Effector memory CD4-positive, alpha-beta T cell (primary cell): Measurements from ENCODE around the gene KCNIP4.

Source experiments
- DNase-seq, 3 donors: peaks; one replicate each; pipeline ENCODE4 v3.0.0-alpha.2; 2020
- H3K27ac ChIP-seq: 2 replicates; pipeline ENCODE4 v1.7.0; 2013; ENCODE audit warnings: mild to moderate bottlenecking, low read length, moderate library complexity; ENCODE audit not compliant: insufficient read depth, poor library complexity, severe bottlenecking
- H3K27me3 ChIP-seq: replicated peaks from 2 replicates; pipeline ENCODE4 v1.7.0; 2013; ENCODE audit warnings: mild to moderate bottlenecking, low read length; ENCODE audit not compliant: insufficient read depth, control insufficient read depth, poor library complexity, severe bottlenecking
- H3K36me3 ChIP-seq: 2 replicates; pipeline ENCODE4 v1.7.0; 2013; ENCODE audit warnings: mild to moderate bottlenecking, low read length, moderate library complexity; ENCODE audit not compliant: control insufficient read depth, insufficient read depth
- H3K4me1 ChIP-seq: 2 replicates; pipeline ENCODE4 v1.7.0; 2013; ENCODE audit warnings: low read length, mild to moderate bottlenecking; ENCODE audit not compliant: control insufficient read depth, insufficient read depth, poor library complexity, severe bottlenecking
- H3K4me3 ChIP-seq: 2 replicates; pipeline ENCODE4 v1.7.0; 2013; ENCODE audit warnings: low read length, low read depth, mild to moderate bottlenecking; ENCODE audit not compliant: insufficient read depth, poor library complexity, severe bottlenecking
- H3K9me3 ChIP-seq: 2 replicates; pipeline ENCODE4 v1.7.0; 2013; ENCODE audit warnings: mild to moderate bottlenecking, low read length, moderate library complexity; ENCODE audit not compliant: control insufficient read depth

The KCNIP4 gene

GRCh38 chr4:21752616-21753015 lies 196.0 kb downstream of the KCNIP4 start:
- Histone ChIP-seq H3K27me3 (no peaks in the 10 kb centered on the region), H3K36me3 (no peaks in the 10 kb centered on the region), H3K4me3 (no peak overlapping the region), H3K27ac (no peak overlapping the region), H3K9me3 (no peaks in the 10 kb centered on the region), H3K4me1 (no peaks in the 10 kb centered on the region)
- DNase-seq: no peak

DNA sequence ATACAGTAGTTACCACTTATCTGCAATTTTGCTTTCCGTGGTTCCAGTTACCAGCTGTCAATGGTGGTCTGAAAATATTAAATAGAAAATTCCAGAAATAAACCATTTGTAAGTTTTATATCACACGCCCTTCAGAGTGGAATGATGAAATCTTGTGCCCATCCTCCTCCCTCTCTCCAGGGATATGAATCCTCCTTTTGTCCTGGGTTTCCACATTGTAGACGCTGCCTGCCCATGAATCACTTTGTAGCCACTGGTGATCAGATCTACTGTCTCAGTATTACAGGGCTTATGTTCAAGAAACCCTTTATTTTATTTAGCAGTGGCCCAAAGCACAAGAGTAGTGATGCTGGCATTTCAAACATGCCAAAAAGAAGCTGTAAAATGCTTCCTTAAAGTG lies 198.6 kb downstream of the KCNIP4 start:
- Histone ChIP-seq H3K36me3 (no peaks in the 10 kb centered on the region), H3K9me3 (no peaks in the 10 kb centered on the region), H3K4me1 (no peaks in the 10 kb centered on the region), H3K4me3 (no peak overlapping the region), H3K27me3 (no peaks in the 10 kb centered on the region), H3K27ac (no peak overlapping the region)
- no peak for DNase-seq

GRCh38 chr4:21749412-21749811 lies 199.2 kb downstream of the KCNIP4 start:
- Histone ChIP-seq H3K36me3 (no peaks in the 10 kb centered on the region), H3K9me3 (no peaks in the 10 kb centered on the region), H3K27me3 (no peaks in the 10 kb centered on the region), H3K27ac (no peak overlapping the region), H3K4me3 (no peak overlapping the region), H3K4me1 (no peaks in the 10 kb centered on the region)
- no peak for DNase-seq

- no peaks in the 10 kb centered on the region for H3K27me3 ChIP-seq
- no peak overlapping the region for H3K27ac ChIP-seq
- no peaks in the 10 kb centered on the region for H3K4me1 ChIP-seq
- no peaks in the 10 kb centered on the region for H3K9me3 ChIP-seq
- no peaks in the 10 kb centered on the region for H3K36me3 ChIP-seq
- DNase-seq: no peak
- no peak overlapping the region for H3K4me3 ChIP-seq
Measured at GRCh38 chr4:21744046-21744445, 204.5 kb downstream of the KCNIP4 start.

DNA sequence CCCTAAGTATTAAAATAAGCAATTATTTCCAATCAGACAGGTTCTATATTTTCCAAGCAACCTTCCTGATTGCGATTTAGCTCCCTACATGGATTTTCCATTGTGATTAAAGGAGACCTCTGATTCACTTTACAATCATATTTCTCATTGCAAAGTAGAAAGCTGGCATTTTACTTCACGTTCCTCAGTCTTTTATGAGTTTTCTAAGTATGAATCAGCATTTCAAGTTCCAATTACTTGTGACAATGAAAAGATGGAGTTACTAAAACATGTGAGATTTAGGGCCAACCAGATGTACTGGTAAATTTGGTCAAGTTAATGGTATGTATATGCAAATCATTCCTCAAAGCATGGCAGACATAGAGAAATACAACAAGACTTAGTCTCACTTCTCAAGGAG lies 206.2 kb downstream of the KCNIP4 start:
- Histone ChIP-seq H3K9me3 (no peaks in the 10 kb centered on the region), H3K27me3 (no peaks in the 10 kb centered on the region), H3K4me3 (no peak overlapping the region)

DNA sequence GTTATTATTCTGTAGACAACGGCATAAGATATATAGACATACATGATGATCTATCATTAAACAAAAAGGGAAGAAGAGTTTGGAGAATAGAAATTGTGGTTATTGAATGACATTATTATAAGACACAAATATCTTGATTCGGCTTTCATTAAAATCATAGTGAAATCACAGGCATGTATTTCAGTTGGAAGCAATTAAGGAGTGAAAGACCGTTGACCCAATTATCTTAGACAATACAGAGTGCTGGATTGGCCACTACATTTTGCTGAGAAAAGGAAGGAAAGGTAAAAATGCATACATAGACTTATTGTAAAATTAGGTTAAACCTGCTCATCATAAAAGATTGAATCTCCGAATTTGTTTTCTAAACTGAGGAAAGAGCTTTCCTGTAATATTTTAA lies 209.8 kb downstream of the KCNIP4 start:
- no peaks in the 10 kb centered on the region for H3K27me3 ChIP-seq
- DNase-seq: no peak
- no peaks in the 10 kb centered on the region for H3K4me1 ChIP-seq

More for the DNA sequence above, 206.2 kb downstream of the KCNIP4 start:
- no peaks in the 10 kb centered on the region for H3K4me1 ChIP-seq
- no peaks in the 10 kb centered on the region for H3K36me3 ChIP-seq
- no peak overlapping the region for H3K27ac ChIP-seq
- DNase-seq: no peak

GRCh38 chr4:21735866-21736265 lies 212.7 kb downstream of the KCNIP4 start:
- Histone ChIP-seq H3K4me1 (no peaks in the 10 kb centered on the region), H3K9me3 (no peaks in the 10 kb centered on the region), H3K36me3 (no peaks in the 10 kb centered on the region), H3K4me3 (no peak overlapping the region), H3K27me3 (no peaks in the 10 kb centered on the region), H3K27ac (no peak overlapping the region)
- no peak for DNase-seq

More for the DNA sequence above, 209.8 kb downstream of the KCNIP4 start:
- Histone ChIP-seq H3K27ac (no peak overlapping the region), H3K36me3 (no peaks in the 10 kb centered on the region), H3K4me3 (no peak overlapping the region), H3K9me3 (no peaks in the 10 kb centered on the region)

DNA sequence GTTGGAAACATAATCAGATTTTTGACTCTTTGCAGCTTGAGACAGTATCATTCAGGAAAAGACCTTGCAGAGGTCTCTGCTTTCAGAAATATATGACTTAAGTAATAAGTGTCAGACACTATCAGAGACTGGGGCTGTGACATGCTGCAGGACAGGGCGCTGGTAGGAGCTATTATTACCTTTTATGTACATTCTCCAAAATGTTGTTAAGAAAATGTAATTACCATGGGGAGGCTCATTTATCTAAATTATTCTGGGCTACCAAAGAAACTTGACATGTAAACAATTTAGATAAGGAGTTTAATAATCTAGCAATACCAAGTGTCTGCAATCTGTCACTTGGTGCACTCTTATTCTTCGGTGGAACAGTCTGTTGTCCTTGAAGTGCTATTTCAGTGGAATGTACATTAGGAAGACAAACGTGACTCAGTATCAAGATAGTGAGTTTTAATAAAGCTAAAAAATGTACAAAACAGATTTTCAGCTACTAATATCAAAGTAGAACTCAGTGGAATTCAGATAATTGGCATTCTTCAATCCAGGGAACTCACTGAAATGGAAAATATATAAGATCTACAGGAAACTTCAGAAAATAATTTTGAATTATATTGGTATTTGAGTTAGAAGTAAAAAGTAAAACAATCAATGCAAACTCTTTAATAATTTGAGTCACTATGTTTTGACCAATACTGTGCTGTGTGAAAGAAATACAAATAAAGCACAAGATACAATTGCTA lies 214.5 kb downstream of the KCNIP4 start:
- H3K27ac ChIP-seq: no peak overlapping the region
- H3K4me1 ChIP-seq: no peaks in the 10 kb centered on the region
- H3K36me3 ChIP-seq: no peaks in the 10 kb centered on the region
- no peak for DNase-seq
- H3K27me3 ChIP-seq: no peaks in the 10 kb centered on the region
- H3K9me3 ChIP-seq: no peaks in the 10 kb centered on the region
- H3K4me3 ChIP-seq: no peak overlapping the region

DNA sequence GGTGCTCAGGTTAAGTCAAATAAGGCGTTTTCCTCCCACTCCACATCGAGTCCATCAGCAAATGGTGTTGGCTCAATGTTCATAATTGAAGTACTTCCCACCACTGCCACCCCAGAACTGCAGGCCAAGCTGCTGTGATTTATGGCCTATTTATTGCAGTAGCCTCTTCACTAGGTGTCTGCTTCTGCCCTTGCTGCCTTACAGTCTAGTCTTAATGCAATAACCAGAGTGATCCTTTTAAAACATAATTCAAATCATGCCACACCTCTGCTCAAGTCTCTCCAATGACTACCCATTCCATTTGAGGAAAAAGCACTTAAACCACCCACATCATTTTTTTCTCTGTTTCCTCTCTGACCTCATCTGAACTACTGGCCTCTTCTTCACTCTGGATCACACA lies 220.3 kb downstream of the KCNIP4 start:
- H3K27ac ChIP-seq: no peak overlapping the region
- DNase-seq: no peak
- no peaks in the 10 kb centered on the region for H3K9me3 ChIP-seq
- no peaks in the 10 kb centered on the region for H3K36me3 ChIP-seq
- H3K4me1 ChIP-seq: no peaks in the 10 kb centered on the region
- H3K4me3 ChIP-seq: no peak overlapping the region
- no peaks in the 10 kb centered on the region for H3K27me3 ChIP-seq

- DNase-seq: no peak
- Histone ChIP-seq H3K9me3 (no peaks in the 10 kb centered on the region), H3K27me3 (no peaks in the 10 kb centered on the region), H3K27ac (no peak overlapping the region), H3K36me3 (no peaks in the 10 kb centered on the region), H3K4me1 (no peaks in the 10 kb centered on the region), H3K4me3 (no peak overlapping the region)
Measured at GRCh38 chr4:21726255-21726815, 222.2 kb downstream of the KCNIP4 start.
